Measurements from ENCODE around the gene RPP14.
"Not testable (repeated sequence)": the region's sequence is repeated elsewhere in the genome, so short reads cannot be mapped to it uniquely, and the experiment has no call there.

RPP14 gene

GRCh38 chr3:58270485-58270884, 35.6 kb upstream of the RPP14 start:
- H3K4me3 ChIP-seq: no peak overlapping the region

DNA sequence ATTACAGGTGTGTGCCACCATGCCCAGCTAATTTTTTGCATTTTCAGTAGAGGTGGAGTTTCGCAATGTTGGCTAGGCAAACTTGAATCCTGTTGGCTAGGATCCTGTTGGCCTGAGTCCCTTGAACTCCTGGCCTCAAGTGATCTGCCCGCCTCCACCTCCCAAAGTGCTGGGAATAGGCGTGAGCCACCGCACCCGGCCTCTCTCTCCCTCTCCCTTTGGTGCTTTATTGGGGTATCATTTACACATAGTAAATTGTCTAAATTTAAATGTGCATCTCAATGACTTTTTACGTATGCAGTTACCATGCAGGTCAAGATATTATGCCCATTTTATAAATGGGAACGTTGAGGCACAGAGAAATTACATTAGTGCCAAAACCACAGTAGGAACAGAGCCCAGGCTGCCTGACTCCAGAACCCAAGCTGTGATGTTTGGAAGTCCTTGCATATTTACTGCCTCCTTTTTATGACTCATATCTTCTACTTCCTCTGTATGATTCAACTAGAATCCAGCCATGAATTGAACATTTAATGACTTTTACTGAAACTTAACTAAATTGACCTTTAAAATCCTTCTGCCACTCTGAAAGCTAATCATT, 34.0 kb upstream of the RPP14 start:
- no peak overlapping the region for H3K4me3 ChIP-seq
- no peaks in the 10 kb centered on the region for H3K27me3 ChIP-seq
- no peak overlapping the region for H3K27ac ChIP-seq
- peaks cover 40% of the 10 kb centered on the region for H3K36me3 ChIP-seq
- H4K20me1 ChIP-seq: no peaks in the 10 kb centered on the region
- 0 out of 2 replicates have a peak, but pooled peaks have one; percentile 20 for TF ChIP-seq Cebpa-rat (IDR thresholded peaks at IDR 0.05)
- no peaks in the 10 kb centered on the region for H3K4me1 ChIP-seq
- H3K4me2 ChIP-seq: no peak overlapping the region
- H3K9me3 ChIP-seq: peaks cover 4% of the 10 kb centered on the region
- no peak overlapping the region for H3K9ac ChIP-seq

More at GRCh38 chr3:58270485-58270884, 35.6 kb upstream of the RPP14 start:
- no peak overlapping the region for H3K27ac ChIP-seq
- H3K4me2 ChIP-seq: no peak overlapping the region
- peaks cover 39% of the 10 kb centered on the region for H3K36me3 ChIP-seq
- no peaks in the 10 kb centered on the region for H4K20me1 ChIP-seq
- TF ChIP-seq Cebpa-rat (IDR thresholded peaks at IDR 0.05): no peak
- no peak overlapping the region for H3K9ac ChIP-seq
- no peaks in the 10 kb centered on the region; the same call in 1 of the 2 replicates for H3K9me3 ChIP-seq
- H3K27me3 ChIP-seq: no peaks in the 10 kb centered on the region
- H3K4me1 ChIP-seq: no peaks in the 10 kb centered on the region

DNA sequence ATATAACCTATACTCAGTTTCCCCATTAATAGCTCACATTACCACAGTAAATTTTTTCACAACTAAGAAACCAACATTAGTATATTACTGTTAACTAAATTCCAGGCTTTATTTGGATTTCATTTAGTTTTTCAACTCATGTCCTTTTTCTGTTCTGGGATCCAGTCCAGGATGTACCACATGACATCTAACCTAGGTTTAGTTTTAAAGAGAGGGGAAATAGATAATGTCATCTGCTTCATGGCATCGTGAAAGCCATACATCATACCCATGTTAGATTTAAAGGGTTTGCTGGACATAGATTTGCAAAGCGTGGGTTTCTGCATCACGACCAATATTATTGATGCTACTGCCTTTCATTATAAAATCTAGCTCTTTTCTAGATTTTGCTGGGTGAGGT, 33.2 kb upstream of the RPP14 start:
- no peak overlapping the region for H3K4me2 ChIP-seq
- no peak for TF ChIP-seq Cebpa-rat (IDR thresholded peaks at IDR 0.05)
- no peak overlapping the region for H3K27ac ChIP-seq

DNA sequence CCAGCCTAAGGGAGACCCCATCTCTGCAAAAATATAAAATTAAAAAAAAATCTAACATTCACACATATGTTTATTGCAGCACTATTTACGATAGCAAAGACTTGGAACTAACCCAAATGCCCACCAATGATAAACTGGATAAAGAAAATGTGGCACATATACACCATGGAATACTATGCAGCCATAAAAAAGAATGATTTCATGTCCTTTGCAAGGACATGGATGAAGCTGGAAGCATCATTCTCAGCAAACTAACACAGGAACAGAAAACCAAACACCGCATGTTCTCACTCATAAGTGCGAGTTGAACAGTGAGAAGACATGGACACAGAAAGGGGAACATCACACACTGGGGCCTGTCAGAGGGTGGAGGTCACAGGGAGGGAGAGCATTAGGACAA, 32.7 kb upstream of the RPP14 start:
- H3K4me1 ChIP-seq, H3K4me3 ChIP-seq, H4K20me1 ChIP-seq, H3K9ac ChIP-seq, H3K27ac ChIP-seq, H3K9me3 ChIP-seq, H3K27me3 ChIP-seq, H3K4me2 ChIP-seq: not testable (repeated sequence)
- peaks cover 31% of the 10 kb centered on the region for H3K36me3 ChIP-seq

More for the DNA sequence above, 33.2 kb upstream of the RPP14 start:
- no peak overlapping the region for H3K9ac ChIP-seq
- H3K36me3 ChIP-seq: peaks cover 31% of the 10 kb centered on the region
- H3K4me3 ChIP-seq: no peak overlapping the region
- no peaks in the 10 kb centered on the region for H4K20me1 ChIP-seq
- peaks cover 5% of the 10 kb centered on the region for H3K9me3 ChIP-seq
- H3K4me1 ChIP-seq: no peaks in the 10 kb centered on the region
- H3K27me3 ChIP-seq: no peaks in the 10 kb centered on the region

- Histone ChIP-seq H3K9me3 (peaks cover 5% of the 10 kb centered on the region), H3K4me2 (no peak overlapping the region), H3K4me3 (no peak overlapping the region), H4K20me1 (no peaks in the 10 kb centered on the region), H3K36me3 (peaks cover 26% of the 10 kb centered on the region), H3K27me3 (no peaks in the 10 kb centered on the region), H3K27ac (no peak overlapping the region), H3K4me1 (no peaks in the 10 kb centered on the region), H3K9ac (no peak overlapping the region)
- TF ChIP-seq Cebpa-rat (IDR thresholded peaks at IDR 0.05): no peak
Observed at GRCh38 chr3:58274027-58274614, 31.9 kb upstream of the RPP14 start.

DNA sequence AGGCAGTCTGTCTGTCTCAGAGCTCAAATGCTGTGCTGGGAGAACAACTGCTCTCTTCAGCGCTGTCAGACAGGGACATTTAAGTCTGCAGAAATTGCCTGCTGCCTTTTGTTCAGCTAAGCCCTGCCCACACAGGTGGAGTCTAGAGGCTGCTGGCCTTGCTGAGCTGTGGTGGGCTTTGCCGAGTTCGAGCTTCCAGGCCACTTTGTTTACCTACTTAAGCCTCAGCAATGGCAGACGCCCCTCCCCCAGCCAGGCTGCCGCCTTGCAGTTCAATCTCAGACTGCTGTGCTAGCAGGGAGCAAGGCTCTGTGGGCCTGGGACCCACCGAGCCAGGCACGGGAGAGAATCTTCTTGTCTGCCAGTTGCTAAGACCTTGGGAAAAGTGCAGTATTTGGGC, 25.0 kb upstream of the RPP14 start:
- peaks cover under 1% of the 10 kb centered on the region; the same call in 1 of the 2 replicates for H3K4me1 ChIP-seq
- peaks cover 5% of the 10 kb centered on the region; the same call in 1 of the 2 replicates for H3K9me3 ChIP-seq
- no peak overlapping the region for H3K4me3 ChIP-seq
- no peak overlapping the region for H3K9ac ChIP-seq
- no peaks in the 10 kb centered on the region for H3K27me3 ChIP-seq
- H3K36me3 ChIP-seq: peaks cover 29% of the 10 kb centered on the region
- no peaks in the 10 kb centered on the region for H4K20me1 ChIP-seq
- no peak for TF ChIP-seq Cebpa-rat (IDR thresholded peaks at IDR 0.05)
- no peak overlapping the region for H3K27ac ChIP-seq
- H3K4me2 ChIP-seq: no peak overlapping the region

GRCh38 chr3:58285334-58285733, 20.7 kb upstream of the RPP14 start:
- Histone ChIP-seq H4K20me1 (no peaks in the 10 kb centered on the region), H3K9me3 (peaks cover 9% of the 10 kb centered on the region), H3K4me2 (no peak overlapping the region), H3K4me3 (no peak overlapping the region), H3K27ac (no peak overlapping the region), H3K36me3 (peaks cover 55% of the 10 kb centered on the region), H3K9ac (no peak overlapping the region), H3K27me3 (no peaks in the 10 kb centered on the region), H3K4me1 (peaks cover 5% of the 10 kb centered on the region; the same call in 1 of the 2 replicates)
- no peak for TF ChIP-seq Cebpa-rat (IDR thresholded peaks at IDR 0.05)

DNA sequence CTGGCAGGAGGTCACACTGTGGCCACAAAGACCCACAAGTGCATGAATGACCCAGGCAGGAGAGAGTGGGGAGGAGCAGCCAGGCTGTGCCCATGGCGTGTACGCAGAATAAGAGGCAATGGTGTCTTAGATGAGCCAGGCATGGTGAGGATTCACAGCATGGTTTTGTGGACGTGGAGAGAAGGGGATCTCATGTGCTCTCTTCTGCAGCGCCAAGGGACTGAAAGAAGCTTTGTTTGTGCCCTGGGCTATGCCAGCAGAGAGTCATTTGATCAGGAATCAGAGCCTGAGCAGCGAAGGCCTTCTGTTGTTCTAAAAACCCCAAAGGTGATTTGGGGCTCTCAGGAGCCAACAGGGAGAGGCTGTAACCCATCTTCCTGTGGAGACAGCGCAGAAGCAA, 18.7 kb upstream of the RPP14 start:
- Histone ChIP-seq H3K36me3 (peaks cover 43% of the 10 kb centered on the region), H4K20me1 (no peaks in the 10 kb centered on the region), H3K27ac (no peak overlapping the region), H3K27me3 (no peaks in the 10 kb centered on the region), H3K4me3 (no peak overlapping the region), H3K4me2 (no peak overlapping the region), H3K9ac (no peak overlapping the region), H3K9me3 (peaks cover 16% of the 10 kb centered on the region), H3K4me1 (peaks cover 5% of the 10 kb centered on the region; the same call in 1 of the 2 replicates)
- TF ChIP-seq Cebpa-rat (IDR thresholded peaks at IDR 0.05): no peak

DNA sequence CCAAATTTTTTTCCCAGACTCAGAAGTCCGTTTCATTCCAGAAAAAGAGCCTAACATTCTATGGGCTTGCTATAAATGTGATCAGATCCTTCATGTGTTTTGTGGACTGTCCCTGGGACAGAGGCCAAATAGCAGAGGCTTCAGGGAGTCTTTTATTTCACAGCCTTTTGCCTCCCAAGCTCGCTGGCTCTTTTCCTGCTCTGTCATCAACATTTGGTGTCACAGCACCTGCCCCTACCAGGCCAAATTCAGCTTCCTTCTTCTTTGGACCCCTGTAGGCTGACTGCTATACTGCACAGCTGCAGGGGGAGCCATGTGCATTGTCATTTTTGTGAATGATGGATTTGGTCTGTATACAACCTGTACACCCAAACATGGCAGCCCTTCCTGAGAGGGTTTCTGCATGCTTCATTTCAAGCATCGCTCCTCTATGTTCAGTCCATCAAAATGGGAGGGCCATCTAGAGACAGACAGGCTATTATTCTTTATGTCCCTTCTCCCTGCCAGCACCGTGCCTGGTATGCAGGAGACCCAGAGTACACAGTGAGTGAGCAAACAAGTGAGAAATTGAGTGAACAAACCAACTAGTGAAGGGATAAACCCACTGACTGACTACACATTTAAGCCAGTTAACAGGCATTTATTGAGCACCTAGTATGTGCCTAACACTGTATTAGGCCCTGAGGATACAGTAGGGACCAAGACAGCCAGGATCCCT, 17.9 kb upstream of the RPP14 start:
- H3K9ac ChIP-seq: no peak overlapping the region
- TF ChIP-seq Cebpa-rat (IDR thresholded peaks at IDR 0.05): no peak
- peaks cover 5% of the 10 kb centered on the region; the same call in 1 of the 2 replicates for H3K4me1 ChIP-seq
- H3K27ac ChIP-seq: no peak overlapping the region
- no peak overlapping the region for H3K4me3 ChIP-seq
- H3K9me3 ChIP-seq: peaks cover 16% of the 10 kb centered on the region
- no peaks in the 10 kb centered on the region for H4K20me1 ChIP-seq
- H3K4me2 ChIP-seq: no peak overlapping the region
- peaks cover 43% of the 10 kb centered on the region for H3K36me3 ChIP-seq
- H3K27me3 ChIP-seq: no peaks in the 10 kb centered on the region

GRCh38 chr3:58288964-58289613, 17.0 kb upstream of the RPP14 start:
- H3K27me3 ChIP-seq, H3K4me3 ChIP-seq, H3K27ac ChIP-seq, H3K4me2 ChIP-seq, H3K9ac ChIP-seq, H3K4me1 ChIP-seq, H4K20me1 ChIP-seq: not testable (repeated sequence)
- Histone ChIP-seq H3K9me3 (peaks cover 16% of the 10 kb centered on the region), H3K36me3 (peaks cover 38% of the 10 kb centered on the region)

- not testable (repeated sequence) for H3K27ac ChIP-seq, H3K4me2 ChIP-seq, H4K20me1 ChIP-seq, H3K4me1 ChIP-seq, H3K9ac ChIP-seq, H3K4me3 ChIP-seq, H3K27me3 ChIP-seq
- Histone ChIP-seq H3K36me3 (peaks cover 26% of the 10 kb centered on the region), H3K9me3 (peaks cover 16% of the 10 kb centered on the region)
Observed at GRCh38 chr3:58290446-58290845, 15.6 kb upstream of the RPP14 start.

Data from BLaER1 (cell line).